GM12865 (cell line): ENCODE data around the gene PROSER3.
A peak's percentile ranks its signal among the peaks of the same experiment; 100 is the strongest.

Experiments used
- DNase-seq: peaks from one replicate; pipeline ENCODE4 v3.0.0; 2010; ENCODE audit warnings: low read depth
- H3K4me3 ChIP-seq: 2 replicates; pipeline ENCODE4 v1.5.1; 2011; ENCODE audit warnings: mild to moderate bottlenecking, low read depth, low read length, control low read depth
- CTCF ChIP-seq: IDR thresholded peaks from 2 replicates; pipeline ENCODE4 v1.5.1; 2011; ENCODE audit warnings: low read length, control low read depth, low read depth, inconsistent platforms; ENCODE audit not compliant: insufficient read depth; ENCODE audit errors: missing control alignments

Gene PROSER3

GRCh38 chr19:35733180-35734125 is 24.5 kb upstream of the PROSER3 start:
- no peak for TF ChIP-seq CTCF
- DNase-seq, result no peak
- H3K4me3 ChIP-seq, result no peak overlapping the region

GRCh38 chr19:35734273-35734672 is 23.7 kb upstream of the PROSER3 start:
- TF ChIP-seq CTCF, result no peak
- DNase-seq, result no peak

GRCh38 chr19:35734889-35735288 is 23.1 kb upstream of the PROSER3 start:
- no peak for DNase-seq
- no peak overlapping the region for H3K4me3 ChIP-seq
- no peak for TF ChIP-seq CTCF

More at GRCh38 chr19:35734273-35734672, 23.7 kb upstream of the PROSER3 start:
- no peak overlapping the region for H3K4me3 ChIP-seq

GRCh38 chr19:35736913-35737886 is 20.8 kb upstream of the PROSER3 start:
- peak; percentile 22 for TF ChIP-seq CTCF
- DNase-seq, result no peak
- H3K4me3 ChIP-seq, result no peak overlapping the region

- TF ChIP-seq CTCF, result no peak
- no peak overlapping the region for H3K4me3 ChIP-seq
- no peak for DNase-seq
Measured at GRCh38 chr19:35738021-35738886, 19.7 kb upstream of the PROSER3 start.

- no peak for DNase-seq
- no peak for TF ChIP-seq CTCF
- H3K4me3 ChIP-seq, result no peak overlapping the region
Measured at GRCh38 chr19:35738887-35739229, 19.1 kb upstream of the PROSER3 start.
